Stimulated activated CD4-positive, alpha-beta T cell treated with anti-CD3 and anti-CD28 coated beads, TNF-alpha, amount 100 ng/mL, for 24 hours (primary cell): ENCODE data around the gene BHLHE41.

Source experiments
- DNase-seq, 3 experiments: peaks; one replicate each; pipeline ENCODE4 v3.0.0-alpha.2; 2020; ENCODE audit warnings: low read depth in 3 of 3

Gene BHLHE41

DNA sequence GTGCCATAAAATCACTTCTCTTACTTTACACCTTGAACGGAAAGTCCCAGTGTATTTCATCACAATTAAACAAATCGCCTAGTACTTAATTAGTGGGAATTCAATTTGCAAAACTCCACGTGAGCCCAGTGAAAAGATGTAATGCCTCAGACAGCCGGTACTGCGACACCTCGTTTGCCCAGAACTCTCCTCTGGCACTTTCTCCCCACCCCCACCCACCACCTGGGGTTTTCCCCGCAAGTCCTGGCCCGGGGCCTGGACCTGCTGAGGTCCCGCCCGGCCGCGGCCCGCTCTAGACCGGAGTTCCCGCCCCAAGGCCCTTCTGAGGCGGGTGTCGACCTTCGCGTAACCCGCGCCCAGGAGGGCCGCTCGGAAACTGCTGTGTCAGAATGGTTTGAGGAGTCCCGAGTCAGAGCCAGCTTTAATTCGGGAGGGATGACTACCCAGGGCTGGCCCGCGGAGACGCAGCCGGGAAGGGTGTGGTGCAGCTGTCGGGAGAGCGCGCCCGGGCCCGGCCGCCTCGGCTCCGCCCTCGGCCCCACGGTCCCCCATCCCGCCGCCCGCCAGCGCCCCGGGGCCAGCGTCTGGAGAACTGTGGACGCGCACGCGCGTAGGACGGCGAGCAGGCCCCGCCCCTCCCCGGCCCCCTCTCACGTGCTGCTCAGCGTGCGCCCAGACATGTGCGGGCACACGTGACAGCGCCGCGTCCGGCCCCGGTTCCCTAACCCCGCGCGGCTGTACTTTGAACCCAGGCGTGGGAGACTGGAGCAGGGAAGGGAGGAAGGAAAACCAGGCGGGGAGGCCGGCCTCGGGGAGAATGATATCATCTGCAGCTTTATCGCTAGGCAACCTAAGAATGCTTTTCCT lies 10.8 kb downstream of the BHLHE41 start:
- DNase-seq = peak; percentile 41 to 81 (median 60)

DNA sequence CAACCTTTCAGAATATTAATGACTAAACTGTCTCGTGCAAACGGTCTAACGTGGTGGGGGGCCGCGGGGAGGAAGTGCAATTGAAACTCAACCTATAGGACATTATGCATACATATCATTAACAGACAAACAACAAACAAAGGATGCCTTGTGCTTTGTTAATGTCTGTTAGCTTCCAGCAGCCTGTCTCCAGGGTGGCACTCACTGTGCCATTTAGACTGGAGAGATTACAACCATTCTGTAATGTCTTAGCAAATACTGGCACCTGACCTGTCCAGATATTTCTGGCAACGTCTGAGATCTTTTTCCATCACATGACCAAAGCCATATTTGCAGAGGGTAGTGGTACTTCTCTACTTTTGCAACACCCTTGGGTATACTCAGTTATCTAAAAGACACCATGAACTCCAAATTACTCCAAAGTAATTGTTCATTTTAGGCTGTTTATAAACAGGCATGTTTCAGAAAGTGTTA lies 11.6 kb downstream of the BHLHE41 start:
- DNase-seq = no peak

GRCh38 chr12:26112703-26113147 lies 12.1 kb downstream of the BHLHE41 start:
- no peak for DNase-seq

DNA sequence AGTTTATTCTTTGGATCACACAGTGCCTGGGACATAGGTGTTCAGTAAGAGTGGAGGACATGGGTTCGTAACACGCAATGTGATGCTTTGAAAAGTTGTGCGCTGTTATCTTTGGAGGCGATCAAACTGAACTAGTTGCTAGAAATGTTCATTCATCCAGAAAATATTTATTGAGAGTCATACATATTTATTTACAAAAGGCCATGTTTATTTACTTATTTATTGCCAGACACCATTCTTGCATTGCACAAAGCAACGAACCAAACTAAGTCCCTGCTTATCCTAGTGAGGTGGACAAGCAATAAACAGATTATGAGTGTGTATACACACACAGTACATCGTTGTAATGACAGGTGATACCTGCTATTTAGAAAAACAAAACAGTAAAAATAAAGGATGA lies 12.6 kb downstream of the BHLHE41 start:
- DNase-seq = no peak

- DNase-seq = no peak
Measured at GRCh38 chr12:26109343-26109881, 15.4 kb downstream of the BHLHE41 start.

DNA sequence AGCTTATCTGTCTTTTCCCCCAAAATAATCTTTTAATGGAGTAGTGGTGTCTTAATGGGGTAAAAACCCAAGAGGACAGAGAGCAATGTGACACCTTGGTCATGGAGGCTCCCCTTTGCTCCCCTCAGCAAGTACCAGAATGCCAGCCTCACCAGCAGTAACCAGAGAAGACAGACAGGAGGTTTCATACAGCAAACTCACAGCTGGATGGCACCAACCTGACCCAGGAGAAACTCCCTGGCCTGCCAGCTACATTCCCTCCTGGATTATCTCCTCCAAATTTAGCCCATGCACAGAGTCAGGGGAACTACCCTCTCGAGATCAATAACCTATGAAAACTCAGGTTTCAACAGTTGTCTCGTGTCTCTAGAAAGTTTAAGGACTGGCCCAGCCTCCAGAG lies 15.9 kb downstream of the BHLHE41 start:
- DNase-seq = no peak

DNA sequence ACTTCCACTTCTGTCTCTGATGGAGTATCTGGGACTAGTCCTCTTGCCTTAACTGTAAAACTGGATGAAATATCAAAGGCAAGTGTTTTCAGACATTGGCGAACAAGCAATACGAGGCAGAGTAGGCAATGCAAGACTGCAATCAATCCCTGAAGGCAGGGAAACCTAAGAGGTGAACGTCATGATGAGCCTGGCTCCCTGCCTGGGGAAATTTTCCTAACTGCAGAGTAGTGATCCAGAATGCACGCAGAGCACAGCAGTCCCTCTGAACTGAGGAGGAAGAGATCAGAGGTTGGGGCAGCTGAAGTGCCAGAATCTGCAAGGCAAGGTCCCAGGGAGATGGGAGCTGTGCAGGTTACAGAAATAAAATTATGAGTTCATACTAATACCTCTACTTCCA lies 18.5 kb downstream of the BHLHE41 start:
- DNase-seq = no peak

DNA sequence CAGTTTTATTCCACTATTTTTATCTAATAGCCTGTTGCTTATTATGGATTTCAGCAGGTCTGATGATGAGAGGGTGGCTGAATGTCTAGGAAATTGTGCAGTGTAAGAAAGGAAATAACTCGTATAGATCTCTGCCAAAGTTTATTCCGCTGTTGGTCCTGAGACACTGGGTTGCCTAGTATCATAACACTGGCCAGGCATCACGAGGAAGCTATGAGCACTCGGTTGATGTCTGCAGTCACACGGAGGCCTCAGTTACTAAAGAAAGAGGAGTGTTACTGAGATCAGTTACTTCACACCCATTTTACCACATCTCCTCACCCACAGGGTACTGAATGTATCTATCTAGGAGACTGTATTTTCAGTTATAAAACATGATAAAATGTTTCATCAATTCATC lies 21.9 kb downstream of the BHLHE41 start:
- DNase-seq = no peak

DNA sequence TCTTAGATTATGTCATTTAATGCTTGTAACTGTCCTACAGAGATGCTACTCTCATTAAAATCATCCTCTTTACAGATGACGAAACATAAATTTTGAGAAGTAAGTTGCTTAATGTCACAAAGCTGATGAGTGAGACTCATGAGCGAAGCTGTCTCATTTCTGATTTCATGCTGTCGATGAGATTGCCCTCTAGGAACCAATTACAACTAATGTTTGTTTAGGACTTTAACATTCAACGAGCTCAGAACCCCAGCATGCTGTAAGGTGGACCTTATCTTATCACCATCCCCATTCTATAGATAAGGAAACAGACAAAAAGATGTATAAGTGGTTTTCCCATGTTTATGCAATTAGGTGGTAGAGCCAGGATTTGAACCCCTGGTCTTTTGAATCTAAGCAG lies 23.1 kb downstream of the BHLHE41 start:
- DNase-seq = no peak

GRCh38 chr12:26101350-26101734 lies 23.5 kb downstream of the BHLHE41 start:
- no peak for DNase-seq

GRCh38 chr12:26100666-26101349 lies 24.0 kb downstream of the BHLHE41 start:
- DNase-seq = no peak

DNA sequence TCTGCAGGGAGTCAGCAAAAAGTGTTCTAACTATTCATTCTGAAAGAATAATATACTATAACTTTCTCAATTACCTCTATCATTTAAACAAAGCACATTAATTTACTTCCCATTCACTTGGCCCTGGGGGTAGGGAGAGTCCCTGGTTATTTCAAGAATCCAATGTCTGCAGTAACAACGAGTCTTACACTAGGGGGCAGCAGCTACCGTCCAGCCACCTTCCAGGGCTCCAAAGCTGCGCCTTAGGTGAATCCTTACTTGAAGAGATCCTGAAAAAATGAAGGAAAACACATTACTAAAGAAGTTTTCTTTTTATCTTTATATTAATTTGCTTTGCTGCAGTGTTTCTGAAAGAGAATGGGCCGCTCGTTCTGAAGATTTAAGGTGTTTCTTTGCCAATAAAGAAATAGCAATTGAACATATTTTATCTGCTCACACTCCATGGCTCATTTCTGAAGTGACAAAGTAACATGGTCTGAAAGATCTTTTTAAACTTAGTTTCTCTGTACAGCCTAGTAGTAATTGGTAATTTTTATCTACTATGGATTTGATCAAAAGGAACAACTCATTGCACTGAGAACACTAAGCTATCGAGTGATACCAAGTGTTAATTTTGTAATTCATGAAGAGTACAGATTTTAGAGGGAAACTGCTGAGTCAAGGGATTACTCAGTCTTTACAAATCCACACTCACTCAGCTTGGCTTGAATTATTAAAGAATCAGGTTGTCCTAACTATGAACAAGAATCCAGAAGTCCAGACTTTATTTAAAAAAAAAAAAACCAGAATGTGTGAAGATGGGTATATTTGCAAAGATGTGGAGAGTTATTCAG lies 27.6 kb downstream of the BHLHE41 start:
- DNase-seq = peak; percentile 27 to 42 (median 33)

GRCh38 chr12:26096036-26096435 lies 28.8 kb downstream of the BHLHE41 start:
- DNase-seq = no peak

DNA sequence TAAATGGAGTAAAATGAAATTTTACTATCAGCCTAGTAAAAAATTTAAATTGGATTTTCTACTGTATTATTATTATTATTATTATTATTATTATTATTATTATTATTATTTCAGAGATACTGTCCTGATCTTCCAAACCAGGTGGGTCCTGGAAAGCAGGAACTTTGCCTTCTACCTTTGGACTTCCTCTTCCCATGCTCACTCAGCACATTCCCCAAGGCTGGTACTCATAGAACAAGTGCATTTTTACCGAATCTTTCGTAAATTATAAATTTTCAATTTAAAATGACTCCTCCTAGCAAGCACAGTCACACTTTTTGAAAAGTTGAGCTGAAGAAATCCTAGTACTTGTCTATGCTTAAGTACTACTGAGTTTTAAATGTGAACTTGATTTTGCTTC lies 29.7 kb downstream of the BHLHE41 start:
- DNase-seq = no peak

DNA sequence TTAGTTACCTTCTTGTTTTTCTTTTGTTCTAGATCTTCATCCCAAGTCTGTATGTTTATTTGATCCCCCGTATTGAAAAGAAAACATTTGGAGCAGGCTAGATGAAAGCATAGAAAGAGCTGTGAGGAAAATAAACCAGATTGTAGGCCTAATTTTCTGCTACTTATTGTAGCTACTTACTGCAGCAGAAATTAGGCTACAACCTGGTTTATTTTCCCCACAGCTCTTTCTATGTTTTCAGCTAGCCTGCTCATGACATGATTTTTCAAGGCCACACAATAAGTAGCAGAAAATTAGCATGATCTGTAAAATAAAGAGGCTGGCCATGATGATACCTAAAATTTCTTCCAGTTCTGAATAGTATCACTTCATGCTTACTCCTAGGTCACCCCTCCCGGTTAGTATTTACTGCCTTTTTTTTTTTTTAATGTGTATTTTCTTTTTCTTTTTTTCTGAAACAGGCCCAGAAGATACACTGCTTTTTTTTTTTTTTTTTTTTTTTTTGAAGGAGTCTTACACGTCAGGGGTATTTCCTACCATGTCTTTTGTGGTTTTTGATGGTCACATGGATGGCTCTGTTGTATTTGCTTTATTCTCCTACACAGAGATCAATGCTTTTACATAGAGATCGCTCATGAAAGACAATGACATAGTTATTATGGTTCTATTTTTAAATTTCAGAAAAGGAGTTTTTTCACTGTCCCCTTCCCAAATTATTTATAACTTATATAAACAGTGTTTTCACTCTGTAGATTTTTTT lies 32.3 kb downstream of the BHLHE41 start:
- no peak for DNase-seq

- no peak for DNase-seq
Measured at GRCh38 chr12:26091822-26092221, 33.0 kb downstream of the BHLHE41 start.

- DNase-seq = no peak
Measured at GRCh38 chr12:26090836-26091510, 33.9 kb downstream of the BHLHE41 start.

GRCh38 chr12:26088998-26089397 lies 35.8 kb downstream of the BHLHE41 start:
- DNase-seq = no peak

DNA sequence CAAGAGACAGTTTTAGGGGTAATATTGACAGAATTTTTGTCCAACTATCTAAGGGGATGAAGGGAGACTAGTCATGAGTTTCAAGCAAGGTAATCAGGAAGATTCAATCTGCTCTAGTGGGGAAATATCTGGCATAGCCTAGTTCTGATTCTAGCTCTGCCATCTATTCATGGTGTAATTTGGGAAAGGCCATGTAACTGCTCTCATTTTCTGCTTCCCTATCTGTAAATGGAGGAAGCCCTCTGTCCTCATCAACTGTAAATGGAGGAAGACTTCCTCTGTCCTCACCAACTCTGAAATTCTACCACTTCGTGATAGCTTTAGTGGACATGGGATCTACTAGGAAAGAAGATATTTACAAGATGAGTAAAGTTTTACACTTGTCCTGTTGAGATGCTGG lies 37.9 kb downstream of the BHLHE41 start:
- no peak for DNase-seq

- no peak for DNase-seq
Measured at GRCh38 chr12:26080911-26081310, 43.9 kb downstream of the BHLHE41 start.
